Endothelial cell of umbilical vein (primary cell): Measurements from ENCODE around the gene POU3F3.

ENCODE experiments used
- EZH2 ChIP-seq: IDR thresholded peaks from 2 replicates; pipeline ENCODE4 v1.6.1; 2012; ENCODE audit warnings: borderline replicate concordance, low read depth, mild to moderate bottlenecking, moderate library complexity, low read length, inconsistent platforms; ENCODE audit not compliant: severe bottlenecking
- FOS ChIP-seq: IDR thresholded peaks from 2 replicates; pipeline ENCODE4 v1.6.1; 2011; ENCODE audit warnings: mild to moderate bottlenecking, low read length, moderate library complexity, borderline replicate concordance; ENCODE audit not compliant: insufficient read depth
- GATA2 ChIP-seq: IDR thresholded peaks from 2 replicates; pipeline ENCODE4 v1.7.0; 2011; ENCODE audit warnings: low read depth, mild to moderate bottlenecking, moderate library complexity, mixed read lengths, low read length; ENCODE audit not compliant: insufficient read length, insufficient read depth
- JUN ChIP-seq: IDR thresholded peaks from 2 replicates; pipeline ENCODE4 v1.6.1; 2011; ENCODE audit warnings: borderline replicate concordance, low read depth; ENCODE audit not compliant: insufficient read length, insufficient read depth
- MYC ChIP-seq: IDR thresholded peaks from one replicate; pipeline ENCODE4 v1.6.1; 2011; ENCODE audit warnings: mild to moderate bottlenecking, low read depth, low read length
- POLR2A ChIP-seq: IDR thresholded peaks from 2 replicates; pipeline ENCODE4 v1.6.1; 2012; ENCODE audit warnings: low read depth, mild to moderate bottlenecking, control low read depth, low read length
- POLR2AphosphoS5 ChIP-seq: IDR thresholded peaks from 2 replicates; pipeline ENCODE4 v1.6.1; 2012; ENCODE audit warnings: low read depth, mild to moderate bottlenecking, control low read depth, low read length, moderate library complexity; ENCODE audit not compliant: insufficient read depth
- TF ChIP-seq, protein P1 (sequence below), 2 donors: IDR thresholded peaks; 1 replicate in 1 of 2; 2 replicates in 1 of 2; pipeline ENCODE4 v1.5.1; 2011; ENCODE audit warnings: low read length in 2 of 2, mild to moderate bottlenecking in 2 of 2, moderate library complexity in 2 of 2, control low read depth in 1 of 2, inconsistent platforms in 1 of 2, low read depth in 1 of 2; ENCODE audit not compliant: insufficient read depth in 1 of 2; ENCODE audit errors: extremely low read depth in 1 of 2
- TF ChIP-seq, protein P2 (sequence below): IDR thresholded peaks from 2 replicates; pipeline ENCODE4 v1.6.1; 2011; ENCODE audit not compliant: insufficient read depth, insufficient read length

DNA sequence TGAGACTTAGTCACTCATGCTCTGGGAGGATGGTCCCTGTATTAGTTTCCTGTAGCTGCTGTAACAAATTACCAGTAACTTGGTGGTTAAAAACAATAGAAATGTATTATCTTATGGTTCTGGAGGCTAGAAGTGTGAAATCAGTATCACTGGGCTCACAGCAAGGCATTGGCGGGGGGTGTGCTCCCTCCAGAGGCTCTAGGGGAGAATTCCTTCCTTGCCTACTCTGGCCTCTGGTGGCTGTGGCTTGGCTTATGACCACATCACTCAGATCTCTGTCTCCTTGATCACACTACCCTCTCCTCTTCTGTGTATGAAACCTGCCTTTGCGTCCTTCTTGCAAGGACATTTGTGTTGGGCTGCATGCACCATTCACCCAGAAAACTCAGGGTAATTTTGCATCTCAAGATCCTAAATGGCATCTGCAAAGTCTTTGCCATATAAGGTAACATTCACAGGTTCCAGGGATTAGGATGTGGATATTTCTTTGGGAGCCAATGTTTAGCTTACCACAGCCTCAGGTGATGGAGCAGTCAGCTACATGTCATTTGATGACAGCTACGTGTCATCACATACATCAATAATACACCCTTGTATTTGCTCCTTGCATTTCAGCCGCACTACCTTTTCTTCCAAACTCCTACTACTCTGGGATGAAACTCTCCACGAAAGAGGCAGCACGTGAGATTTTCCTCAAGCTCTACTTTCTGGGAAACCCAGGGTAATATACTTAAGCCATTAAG, 49.6 kb upstream of the POU3F3 start:
- TF ChIP-seq, protein P1, sequence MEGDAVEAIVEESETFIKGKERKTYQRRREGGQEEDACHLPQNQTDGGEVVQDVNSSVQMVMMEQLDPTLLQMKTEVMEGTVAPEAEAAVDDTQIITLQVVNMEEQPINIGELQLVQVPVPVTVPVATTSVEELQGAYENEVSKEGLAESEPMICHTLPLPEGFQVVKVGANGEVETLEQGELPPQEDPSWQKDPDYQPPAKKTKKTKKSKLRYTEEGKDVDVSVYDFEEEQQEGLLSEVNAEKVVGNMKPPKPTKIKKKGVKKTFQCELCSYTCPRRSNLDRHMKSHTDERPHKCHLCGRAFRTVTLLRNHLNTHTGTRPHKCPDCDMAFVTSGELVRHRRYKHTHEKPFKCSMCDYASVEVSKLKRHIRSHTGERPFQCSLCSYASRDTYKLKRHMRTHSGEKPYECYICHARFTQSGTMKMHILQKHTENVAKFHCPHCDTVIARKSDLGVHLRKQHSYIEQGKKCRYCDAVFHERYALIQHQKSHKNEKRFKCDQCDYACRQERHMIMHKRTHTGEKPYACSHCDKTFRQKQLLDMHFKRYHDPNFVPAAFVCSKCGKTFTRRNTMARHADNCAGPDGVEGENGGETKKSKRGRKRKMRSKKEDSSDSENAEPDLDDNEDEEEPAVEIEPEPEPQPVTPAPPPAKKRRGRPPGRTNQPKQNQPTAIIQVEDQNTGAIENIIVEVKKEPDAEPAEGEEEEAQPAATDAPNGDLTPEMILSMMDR (IDR thresholded peaks at IDR 0.05; ENCODE audit: extremely low read depth in 1 of 2, insufficient read depth in 1 of 2, low read depth in 1 of 2, low read length in 2 of 2), result no peak
- TF ChIP-seq POLR2A, result no peak
- no peak for TF ChIP-seq JUN
- TF ChIP-seq FOS, result no peak
- no peak for TF ChIP-seq EZH2
- TF ChIP-seq MYC, result no peak
- TF ChIP-seq POLR2AphosphoS5, result no peak
- TF ChIP-seq, protein P2, sequence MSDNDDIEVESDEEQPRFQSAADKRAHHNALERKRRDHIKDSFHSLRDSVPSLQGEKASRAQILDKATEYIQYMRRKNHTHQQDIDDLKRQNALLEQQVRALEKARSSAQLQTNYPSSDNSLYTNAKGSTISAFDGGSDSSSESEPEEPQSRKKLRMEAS, result no peak
- no peak for TF ChIP-seq GATA2
